Measurements from ENCODE around the gene S100A7. TPM values are rescaled to one million over a fixed set of nuclear protein-coding genes. Genes with fewer than 3 reads are reported as not detected.
"Not testable (repeated sequence)": the region's sequence is repeated elsewhere in the genome, so short reads cannot be mapped to it uniquely, and the experiment has no call there.

The S100A7 gene
- total RNA-seq, 1 experiment from 2014 or later: not detected

DNA sequence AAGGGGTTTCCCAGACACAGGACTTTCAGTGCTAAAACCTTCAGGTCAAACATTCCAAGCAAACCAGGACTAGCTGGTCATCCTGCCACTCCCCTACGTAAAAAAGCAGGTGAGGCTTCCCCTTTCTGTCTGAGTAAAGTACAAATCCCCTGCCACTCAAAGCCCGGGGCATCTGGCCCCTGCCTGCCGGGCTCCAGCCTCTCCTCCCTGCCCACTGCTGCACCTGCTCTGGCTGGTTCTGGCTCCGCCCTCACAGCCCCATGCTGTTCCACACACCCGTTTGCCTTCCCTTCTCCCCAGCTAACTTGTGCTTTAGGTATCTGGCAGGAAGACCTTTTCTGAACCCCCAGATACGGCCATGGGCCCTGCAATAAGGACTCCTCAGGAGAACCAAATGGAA is 23.3 kb upstream of the S100A7 start:
- Histone ChIP-seq H3K36me3 (no peaks in the 10 kb centered on the region), H3K27me3 (no peaks in the 10 kb centered on the region), H3K9me3 (no peaks in the 10 kb centered on the region), H3K4me3 (no peak overlapping the region)
- no peak for DNase-seq

DNA sequence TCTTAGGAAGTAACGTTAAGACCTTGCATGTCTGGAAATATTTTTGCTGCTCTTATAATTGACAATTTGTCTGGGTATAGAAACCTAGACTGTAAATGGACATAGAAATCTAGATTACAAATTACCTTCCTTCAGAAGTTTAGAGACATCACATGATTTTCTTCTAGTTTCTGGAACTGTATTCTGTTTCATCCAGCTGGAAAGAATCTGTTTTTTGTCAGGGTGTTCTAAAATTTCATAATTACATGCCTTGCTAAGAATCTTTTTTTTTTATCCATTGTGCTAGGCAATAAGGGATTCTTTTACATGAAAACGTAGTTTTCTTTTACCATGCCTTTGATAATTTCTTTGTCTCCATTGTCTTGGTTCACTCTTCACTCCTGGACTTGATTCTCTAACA is 20.7 kb upstream of the S100A7 start:
- Histone ChIP-seq H3K9me3 (no peaks in the 10 kb centered on the region), H3K4me3 (no peak overlapping the region), H3K27me3 (no peaks in the 10 kb centered on the region), H3K36me3 (no peaks in the 10 kb centered on the region)
- no peak for DNase-seq

DNA sequence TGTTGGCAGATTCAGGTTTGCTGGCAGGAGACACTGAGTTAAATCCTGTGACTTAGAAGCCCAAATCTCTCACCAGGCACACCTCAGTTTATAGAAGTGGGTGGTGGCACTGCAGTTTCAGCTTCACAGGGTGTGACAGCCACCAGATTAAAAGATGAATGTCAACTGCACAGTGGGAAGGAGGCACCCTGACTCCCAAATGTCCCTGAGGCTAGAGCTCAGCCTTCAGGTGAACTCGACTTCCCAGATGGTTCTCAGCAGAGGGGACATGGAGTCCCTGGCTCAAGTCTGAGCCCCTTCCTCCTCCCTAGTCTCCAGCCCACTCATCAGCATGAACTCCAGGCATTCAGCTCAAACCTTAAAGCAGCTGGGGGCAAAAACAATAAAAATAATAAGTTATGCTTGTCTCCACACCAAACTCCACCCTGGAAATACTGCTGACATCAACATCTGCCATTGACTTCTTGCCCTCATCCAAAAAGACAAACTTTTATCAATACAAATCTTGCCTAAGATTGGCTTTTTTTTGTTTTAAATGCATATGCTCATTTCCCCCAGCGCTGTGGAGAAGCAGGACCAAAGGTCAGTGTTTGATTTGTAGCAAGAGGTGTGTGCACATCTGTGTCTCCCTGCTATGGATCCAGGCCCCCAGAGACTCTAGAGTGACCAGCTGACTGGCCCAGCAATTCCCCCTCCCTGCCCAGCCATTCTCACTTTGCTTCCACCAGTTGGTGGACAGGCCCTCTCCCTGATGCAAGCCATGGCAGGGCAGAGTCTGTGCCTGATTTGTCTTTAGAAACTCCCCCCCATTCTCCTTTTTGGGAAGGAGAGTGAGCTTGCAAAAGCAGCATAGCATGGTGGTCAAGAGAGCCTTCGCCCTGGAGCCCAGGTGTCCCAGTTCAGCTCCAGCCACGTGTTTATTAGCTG is 18.5 kb upstream of the S100A7 start:
- H3K4me3 ChIP-seq: no peak overlapping the region
- H3K36me3 ChIP-seq: no peaks in the 10 kb centered on the region
- no peaks in the 10 kb centered on the region for H3K9me3 ChIP-seq
- no peak for DNase-seq
- H3K27me3 ChIP-seq: no peaks in the 10 kb centered on the region

DNA sequence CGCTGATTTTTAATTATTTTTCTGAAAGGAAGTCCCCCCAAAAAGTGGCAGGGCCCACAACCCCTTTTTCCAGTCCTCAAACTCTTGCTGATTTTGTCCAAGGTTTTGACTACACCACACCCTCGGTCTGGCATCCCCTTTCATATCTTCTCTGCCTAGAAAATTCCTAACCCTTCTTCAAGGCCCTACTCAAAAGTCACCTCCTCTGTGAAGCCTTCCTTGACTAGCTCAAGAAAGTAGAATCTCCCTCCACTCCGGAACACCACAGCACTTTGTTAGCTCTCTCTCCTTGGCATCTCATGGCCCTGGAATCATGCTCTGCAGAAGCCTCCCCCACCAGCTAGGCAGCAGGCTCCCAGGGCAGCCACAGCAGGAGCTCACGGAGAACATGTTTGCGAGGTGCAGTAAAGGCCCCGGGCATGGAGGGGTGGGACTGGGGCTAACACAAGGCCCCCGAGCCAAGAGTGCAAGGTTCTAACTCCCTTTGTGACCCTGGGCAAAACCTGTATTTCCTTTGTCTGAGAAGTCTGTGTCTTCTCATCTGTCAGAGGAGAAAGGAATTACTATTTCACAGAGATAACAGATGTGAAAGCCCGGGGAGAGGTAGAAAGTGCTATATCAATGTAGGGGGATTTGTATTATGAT is 17.7 kb upstream of the S100A7 start:
- H3K4me3 ChIP-seq: no peak overlapping the region
- H3K27me3 ChIP-seq: no peaks in the 10 kb centered on the region

DNA sequence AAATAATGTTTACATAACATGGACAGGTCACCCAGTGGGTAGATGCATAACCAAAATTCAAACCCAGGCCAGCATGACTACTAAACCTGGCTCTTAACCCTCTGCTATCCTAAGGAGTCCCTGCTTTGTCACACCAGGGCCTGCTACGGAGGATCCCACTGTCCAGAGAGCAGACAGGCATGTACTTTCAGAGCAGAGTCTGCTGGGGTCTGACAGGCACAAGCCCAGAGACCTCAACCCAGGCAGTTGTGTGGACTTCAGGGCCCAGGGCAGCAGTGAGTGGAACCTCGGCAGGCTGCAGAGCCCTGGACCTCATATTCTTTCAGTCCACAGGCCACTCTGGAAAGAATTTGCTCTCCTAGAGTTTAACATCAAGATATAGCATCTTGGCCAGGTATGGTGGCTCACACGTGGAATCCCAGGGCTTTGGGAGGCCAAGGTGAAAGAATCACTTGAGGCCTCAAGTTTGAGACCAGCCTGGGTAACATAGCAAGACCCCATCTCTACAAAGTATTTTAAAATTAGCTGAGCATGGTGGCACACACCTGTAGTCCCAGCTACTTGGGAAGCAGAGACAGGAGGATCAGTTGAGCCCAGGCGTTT is 16.1 kb upstream of the S100A7 start:
- Histone ChIP-seq H3K4me3 (no peak overlapping the region), H3K27me3 (no peaks in the 10 kb centered on the region), H3K36me3 (no peaks in the 10 kb centered on the region), H3K9me3 (no peaks in the 10 kb centered on the region)
- no peak for DNase-seq

More for the DNA sequence above, 17.7 kb upstream of the S100A7 start:
- Histone ChIP-seq H3K9me3 (no peaks in the 10 kb centered on the region), H3K36me3 (no peaks in the 10 kb centered on the region)
- no peak for DNase-seq

DNA sequence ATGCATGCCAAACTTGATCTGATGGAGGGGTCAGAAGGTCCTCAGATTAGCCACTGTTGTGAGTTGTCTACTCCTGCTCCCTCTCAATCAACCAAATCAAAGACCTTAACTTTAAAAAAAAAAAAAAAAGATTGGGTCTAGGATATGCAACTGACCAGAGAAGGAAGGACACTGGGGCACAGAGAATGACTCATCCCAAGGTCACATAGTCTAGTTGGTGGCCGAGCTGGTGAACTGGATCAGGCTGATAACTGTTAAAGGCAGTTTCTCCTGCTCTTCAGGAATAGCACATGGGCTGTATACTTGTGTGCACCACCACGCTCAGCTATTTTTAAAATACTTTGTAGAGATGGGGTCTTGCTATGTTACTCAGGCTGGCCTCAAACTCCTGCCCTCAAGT is 14.8 kb upstream of the S100A7 start:
- DNase-seq: no peak
- Histone ChIP-seq H3K4me3 (no peak overlapping the region), H3K27me3 (no peaks in the 10 kb centered on the region), H3K9me3 (peaks cover 3% of the 10 kb centered on the region; the same call in 1 of the 2 replicates), H3K36me3 (no peaks in the 10 kb centered on the region)

DNA sequence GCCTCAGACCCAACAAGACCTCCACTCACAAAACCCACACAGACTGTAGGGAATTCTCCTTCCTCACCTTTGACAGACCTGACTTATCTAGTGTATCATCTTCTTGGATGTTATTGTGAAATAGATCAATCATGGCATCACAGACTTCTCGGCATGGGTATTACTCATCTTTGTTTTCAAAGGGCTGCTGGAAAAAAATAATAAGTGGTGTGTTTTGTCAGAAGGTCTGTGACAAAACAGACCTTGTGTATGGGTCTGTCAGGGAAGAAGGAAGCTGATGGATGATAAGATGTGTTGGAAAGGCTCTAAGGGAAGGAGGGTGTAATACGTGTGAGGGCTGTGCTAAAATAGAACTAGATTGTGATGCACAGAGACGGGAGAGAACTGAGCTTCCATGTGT is 13.9 kb upstream of the S100A7 start:
- Histone ChIP-seq H3K36me3 (no peaks in the 10 kb centered on the region), H3K27me3 (no peaks in the 10 kb centered on the region), H3K9me3 (peaks cover 3% of the 10 kb centered on the region; the same call in 1 of the 2 replicates), H3K4me3 (no peak overlapping the region)
- DNase-seq: no peak

DNA sequence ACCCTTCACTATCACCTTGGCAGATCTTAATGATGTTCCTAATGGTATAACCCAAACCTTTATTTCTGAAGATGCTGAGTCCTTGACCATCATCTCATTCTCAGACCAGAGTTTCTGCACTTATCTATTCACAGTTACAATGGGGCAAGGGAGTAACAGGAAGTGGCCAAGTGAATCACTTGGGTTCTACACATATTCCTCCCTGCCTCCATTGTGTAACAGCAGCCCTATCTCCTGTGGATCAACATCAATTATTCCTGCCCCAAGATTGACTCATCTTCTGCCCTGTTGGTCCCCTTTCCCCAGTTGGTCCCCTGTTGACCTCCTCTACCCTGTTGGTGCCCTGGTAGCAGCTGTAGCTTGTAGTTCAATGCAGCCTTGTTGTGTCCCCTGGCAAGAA is 10.3 kb upstream of the S100A7 start:
- Histone ChIP-seq H3K36me3 (no peaks in the 10 kb centered on the region), H3K9me3 (peaks cover 5% of the 10 kb centered on the region), H3K27me3 (no peaks in the 10 kb centered on the region; the same call in 1 of the 2 replicates), H3K4me3 (no peak overlapping the region)
- DNase-seq: no peak

DNA sequence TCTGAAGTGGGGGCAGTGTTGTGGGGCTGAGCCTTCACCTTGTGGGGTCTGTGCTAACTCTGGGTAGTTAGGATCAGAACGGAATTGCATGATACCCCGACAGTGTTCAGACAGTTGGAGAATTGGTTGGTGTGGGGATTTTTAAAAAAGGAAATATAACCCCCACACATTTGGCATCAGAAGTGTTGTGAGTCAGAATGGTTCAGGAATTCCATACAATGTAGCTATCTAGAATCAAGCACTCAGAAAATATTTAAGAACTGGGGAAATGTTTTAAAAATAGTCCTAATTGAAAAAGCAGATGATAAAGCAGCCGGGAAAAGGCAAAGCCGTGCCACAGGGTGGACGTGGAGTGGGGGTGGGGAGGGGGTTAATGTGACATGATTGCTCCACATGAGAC is 6.5 kb upstream of the S100A7 start:
- peaks cover 7% of the 10 kb centered on the region for H3K9me3 ChIP-seq
- no peak for DNase-seq
- H3K36me3 ChIP-seq: no peaks in the 10 kb centered on the region
- no peak overlapping the region for H3K4me3 ChIP-seq
- no peaks in the 10 kb centered on the region; the same call in 1 of the 2 replicates for H3K27me3 ChIP-seq

DNA sequence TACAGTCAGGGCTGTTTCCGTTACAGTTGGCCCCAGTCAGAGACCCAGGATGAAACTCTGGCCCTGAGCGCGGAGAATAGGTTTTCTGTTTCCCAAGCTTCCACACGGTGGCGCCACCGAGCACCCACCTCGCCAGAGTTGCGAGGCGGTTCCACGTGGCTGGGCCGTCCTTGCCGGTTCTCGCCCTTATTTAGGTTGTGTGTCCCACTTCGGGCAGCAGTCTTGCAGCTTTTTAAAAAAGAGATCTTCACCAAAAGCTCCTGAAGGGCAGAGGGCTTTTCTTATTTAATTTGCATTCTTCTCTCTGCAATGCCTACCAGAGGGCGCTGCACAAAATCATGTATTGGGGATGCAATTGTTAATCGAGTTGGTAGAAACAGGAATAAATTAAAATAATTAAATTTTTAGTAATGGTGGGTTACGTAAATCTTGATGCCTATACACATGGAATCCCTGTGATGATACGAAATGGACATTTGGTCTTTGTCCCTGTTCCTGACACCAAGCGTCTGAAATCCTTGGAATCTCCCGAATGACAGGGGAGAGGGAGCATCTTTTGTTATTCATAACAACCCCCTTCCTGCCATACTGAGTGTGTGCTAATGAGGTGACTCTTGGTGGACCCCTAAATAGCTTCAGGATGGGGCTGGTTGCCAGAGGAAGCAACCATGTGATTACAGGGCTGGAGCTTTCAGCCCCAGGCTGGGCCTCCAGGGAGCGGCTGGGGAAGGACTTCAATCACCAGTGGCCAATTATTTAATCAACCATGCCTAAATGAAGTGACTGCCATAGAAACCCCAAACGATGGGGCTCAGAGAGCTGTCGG is 5.6 kb upstream of the S100A7 start:
- DNase-seq: peak; percentile 62
- Histone ChIP-seq H3K4me3 (no peak overlapping the region), H3K9me3 (peaks cover 5% of the 10 kb centered on the region), H3K27me3 (no peaks in the 10 kb centered on the region; the same call in 1 of the 2 replicates), H3K36me3 (no peaks in the 10 kb centered on the region)

DNA sequence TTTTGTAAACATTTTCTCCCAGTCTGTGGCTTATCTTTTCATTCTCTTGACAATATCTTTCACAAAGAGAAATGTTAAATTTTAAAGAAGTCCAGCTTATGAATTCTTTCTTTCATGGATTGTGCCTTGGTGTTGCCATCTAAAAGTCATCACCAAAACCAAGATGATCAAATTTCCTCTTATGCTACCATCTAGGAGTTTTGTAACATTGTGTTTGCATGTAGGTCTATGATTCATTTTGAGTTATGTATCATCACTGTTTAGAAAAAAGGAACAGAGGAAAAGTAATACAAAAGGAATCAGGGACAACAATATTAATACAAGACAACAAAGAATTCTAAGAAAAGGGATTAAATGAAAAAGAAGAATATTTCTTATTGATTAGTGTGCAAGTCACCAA is 2.3 kb upstream of the S100A7 start:
- DNase-seq, H3K4me3 ChIP-seq, H3K9me3 ChIP-seq, H3K27me3 ChIP-seq, H3K36me3 ChIP-seq: not testable (repeated sequence)

DNA sequence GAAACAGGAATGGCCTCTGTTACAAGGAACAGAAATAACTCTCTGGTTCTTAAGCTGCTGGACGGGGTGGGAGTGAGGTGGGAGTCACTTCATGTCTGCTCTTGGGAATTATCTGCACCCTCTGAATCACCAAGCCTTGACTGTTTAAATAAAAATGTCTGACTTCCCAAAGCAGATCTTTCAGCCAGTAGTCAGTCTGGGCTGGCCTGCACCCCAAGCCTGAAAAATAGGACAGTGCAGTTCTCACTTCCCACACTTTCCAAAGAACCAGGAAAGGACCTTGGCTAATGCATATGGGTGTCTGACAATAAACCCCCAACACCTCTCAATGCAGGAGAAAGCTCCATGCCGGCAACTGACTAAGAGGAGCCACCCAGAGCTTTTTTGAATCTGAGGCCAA is 796 bp downstream of the S100A7 start:
- DNase-seq: no peak
- peaks cover 2% of the 10 kb centered on the region; the same call in 1 of the 2 replicates for H3K9me3 ChIP-seq
- H3K27me3 ChIP-seq: no peaks in the 10 kb centered on the region; the same call in 1 of the 2 replicates
- no peaks in the 10 kb centered on the region for H3K36me3 ChIP-seq
- H3K4me3 ChIP-seq: no peak overlapping the region

DNA sequence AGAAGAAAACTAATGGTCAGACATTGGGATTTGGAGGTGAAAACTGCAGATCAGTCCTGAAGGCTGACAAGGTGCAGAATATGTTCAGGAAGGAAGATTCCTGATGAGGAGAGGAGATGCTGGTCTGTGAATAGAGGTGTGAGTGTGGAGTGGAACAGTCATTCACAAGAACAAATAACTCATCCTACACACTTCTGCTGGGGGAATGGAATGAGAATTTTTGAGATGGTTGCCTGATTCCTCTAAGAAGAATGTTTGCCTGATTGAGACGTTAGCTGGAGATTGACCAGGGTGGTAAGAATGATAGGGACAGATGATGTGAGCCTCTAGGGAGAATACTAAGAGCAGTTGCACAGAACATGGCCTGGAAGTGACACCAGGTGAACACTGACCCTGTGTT is 4.1 kb downstream of the S100A7 start:
- no peak for DNase-seq
- no peaks in the 10 kb centered on the region for H3K9me3 ChIP-seq
- H3K4me3 ChIP-seq: no peak overlapping the region

DNA sequence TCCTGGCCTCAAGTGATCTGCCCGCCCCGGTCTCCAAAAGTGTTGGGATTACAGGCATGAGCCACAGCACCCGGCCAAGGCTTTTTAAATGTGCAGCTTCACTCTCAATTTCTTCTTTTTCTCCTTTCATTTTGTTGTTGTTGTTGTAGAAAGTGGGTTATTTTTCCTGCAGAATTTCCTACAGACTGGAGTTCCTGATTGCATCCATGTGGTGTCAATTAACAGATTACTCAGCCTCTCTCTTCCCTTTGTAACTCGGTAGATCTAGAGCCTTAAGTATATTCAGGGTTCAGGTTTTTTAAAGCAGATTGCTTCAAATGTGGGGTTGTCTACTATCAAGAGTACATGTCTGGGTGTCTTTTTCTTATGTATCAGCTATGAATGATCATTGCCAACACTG is 11.6 kb downstream of the S100A7 start:
- not testable (repeated sequence) for H3K4me3 ChIP-seq, H3K27me3 ChIP-seq, H3K9me3 ChIP-seq, DNase-seq, H3K36me3 ChIP-seq

More for the DNA sequence above, 4.1 kb downstream of the S100A7 start:
- no peaks in the 10 kb centered on the region; the same call in 1 of the 2 replicates for H3K27me3 ChIP-seq
- H3K36me3 ChIP-seq: no peaks in the 10 kb centered on the region

DNA sequence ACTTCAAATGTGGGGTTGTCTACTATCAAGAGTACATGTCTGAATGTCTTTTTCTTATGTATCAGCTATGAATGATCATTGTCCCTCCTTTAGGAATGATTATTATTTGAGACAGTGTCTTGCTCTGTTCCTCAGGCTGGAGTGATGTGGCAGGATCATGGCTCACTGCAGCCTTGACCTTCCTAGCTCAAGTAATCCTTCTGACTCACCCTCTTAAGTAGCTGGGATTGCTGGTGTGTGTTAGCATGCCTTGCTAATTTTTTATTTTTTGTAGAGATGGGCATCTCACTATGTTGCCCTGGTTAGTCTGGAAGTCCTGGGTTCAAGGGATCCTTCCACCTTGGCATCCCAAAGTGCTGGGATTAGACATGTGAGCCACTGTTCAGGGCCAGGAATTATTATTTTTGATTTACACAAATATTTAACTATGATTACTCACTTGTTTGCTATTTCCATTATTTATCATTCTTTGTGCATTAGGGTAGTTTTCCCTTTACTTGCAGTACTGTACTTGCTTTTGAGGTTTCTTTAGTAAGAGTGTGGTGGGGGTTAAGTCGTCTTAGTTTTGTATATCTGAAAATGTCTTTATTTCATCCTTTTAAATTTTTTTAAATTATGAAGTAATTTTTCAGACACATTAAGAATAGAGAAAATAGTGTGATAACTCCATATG is 12.8 kb downstream of the S100A7 start:
- H3K27me3 ChIP-seq: peaks cover 3% of the 10 kb centered on the region; the same call in 1 of the 2 replicates
- peak; percentile 64 for DNase-seq
- H3K9me3 ChIP-seq: no peaks in the 10 kb centered on the region
- H3K4me3 ChIP-seq: no peak overlapping the region
- H3K36me3 ChIP-seq: no peaks in the 10 kb centered on the region

DNA sequence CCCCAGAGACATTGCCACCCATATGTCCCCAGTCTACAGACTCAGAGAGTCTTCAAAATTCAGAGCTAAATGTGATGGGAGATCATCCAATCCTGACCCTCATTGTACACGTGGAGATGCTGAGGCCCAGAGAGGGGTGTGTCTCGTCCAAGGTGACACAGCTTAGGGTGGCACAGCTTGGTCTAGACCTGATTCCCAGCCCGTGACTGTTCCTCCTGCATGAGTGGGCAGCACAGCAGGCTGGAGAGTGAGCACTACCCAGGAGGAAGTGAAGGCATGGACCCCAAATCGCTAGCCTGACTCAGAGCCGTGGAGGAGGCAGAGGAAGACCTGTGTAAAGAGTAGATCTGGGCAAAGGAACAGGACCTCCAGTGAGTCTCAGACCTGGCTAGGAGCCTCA is 16.4 kb downstream of the S100A7 start:
- peaks cover 3% of the 10 kb centered on the region; the same call in 1 of the 2 replicates for H3K27me3 ChIP-seq
- DNase-seq: peak; percentile 9
- H3K9me3 ChIP-seq: no peaks in the 10 kb centered on the region
- H3K4me3 ChIP-seq: no peak overlapping the region
- H3K36me3 ChIP-seq: no peaks in the 10 kb centered on the region

Measured in MG63 (cell line).